ENCODE data around the gene TLR4.

TLR4 gene

GRCh38 chr9:117706421-117707116, 2.4 kb downstream of the TLR4 start:
- no peak for TF ChIP-seq ZNF384 (IDR thresholded peaks at IDR 0.05)
- no peak for TF ChIP-seq TARDBP (IDR thresholded peaks at IDR 0.05)
- no peak for TF ChIP-seq SP1 (IDR thresholded peaks at IDR 0.05)
- TF ChIP-seq ELF4 (IDR thresholded peaks at IDR 0.05): no peak
- no peak for DNase-seq (ENCODE audit: extremely low spot score)
- ChIA-PET POLR2A (no interaction called here), CTCF (no interaction called here)

GRCh38 chr9:117707561-117707960, 3.4 kb downstream of the TLR4 start:
- CTCF ChIA-PET: no interaction called here
- no peak for TF ChIP-seq ZNF384 (IDR thresholded peaks at IDR 0.05)
- TF ChIP-seq ARNT (IDR thresholded peaks at IDR 0.05): no peak
- no peak for TF ChIP-seq CTBP1 (IDR thresholded peaks at IDR 0.05; ENCODE audit: borderline replicate concordance)
- no peak for TF ChIP-seq PKNOX1 (IDR thresholded peaks at IDR 0.05)
- no peak for TF ChIP-seq FOXK2 (IDR thresholded peaks at IDR 0.05)
- TF ChIP-seq SP1 (IDR thresholded peaks at IDR 0.05): no peak
- TF ChIP-seq NFRKB (IDR thresholded peaks at IDR 0.05): no peak
- TF ChIP-seq SUZ12 (IDR thresholded peaks at IDR 0.05): no peak
- TF ChIP-seq BHLHE40 (IDR thresholded peaks at IDR 0.05; ENCODE audit: borderline replicate concordance): no peak
- TF ChIP-seq FOXA1 (IDR thresholded peaks at IDR 0.05): no peak
- TF ChIP-seq HDGF (IDR thresholded peaks at IDR 0.05; ENCODE audit: borderline replicate concordance): no peak
- no peak for TF ChIP-seq FOXM1 (IDR thresholded peaks at IDR 0.05; ENCODE audit: borderline replicate concordance)
- TF ChIP-seq LEF1 (IDR thresholded peaks at IDR 0.05; ENCODE audit: borderline replicate concordance): no peak
- TF ChIP-seq L3MBTL2 (conservative IDR thresholded peaks at IDR 0.05): no peak
- no peak for TF ChIP-seq ELF4 (IDR thresholded peaks at IDR 0.05)
- no peak for TF ChIP-seq TARDBP (IDR thresholded peaks at IDR 0.05)
- POLR2A ChIA-PET: no interaction called here
- no peak for DNase-seq (ENCODE audit: extremely low spot score)

- TF ChIP-seq TARDBP (IDR thresholded peaks at IDR 0.05): no peak
- no peak for TF ChIP-seq LEF1 (IDR thresholded peaks at IDR 0.05; ENCODE audit: borderline replicate concordance)
- TF ChIP-seq NFRKB (IDR thresholded peaks at IDR 0.05): no peak
- no peak for TF ChIP-seq FOXM1 (IDR thresholded peaks at IDR 0.05; ENCODE audit: borderline replicate concordance)
- TF ChIP-seq HDGF (IDR thresholded peaks at IDR 0.05; ENCODE audit: borderline replicate concordance): no peak
- TF ChIP-seq L3MBTL2 (conservative IDR thresholded peaks at IDR 0.05): no peak
- no peak for TF ChIP-seq PKNOX1 (IDR thresholded peaks at IDR 0.05)
- DNase-seq (ENCODE audit: extremely low spot score): no peak
- POLR2A ChIA-PET: no interaction called here
- CTCF ChIA-PET: no interaction called here
Observed at GRCh38 chr9:117709936-117710335, 5.7 kb downstream of the TLR4 start.

GRCh38 chr9:117714282-117714681, 10.1 kb downstream of the TLR4 start:
- POLR2A ChIA-PET: no interaction called here
- no peak for DNase-seq (ENCODE audit: extremely low spot score)
- CTCF ChIA-PET: no interaction called here
- TF ChIP-seq NFRKB (IDR thresholded peaks at IDR 0.05): no peak
- TF ChIP-seq L3MBTL2 (conservative IDR thresholded peaks at IDR 0.05): no peak
- TF ChIP-seq FOXA1 (IDR thresholded peaks at IDR 0.05): no peak
- no peak for TF ChIP-seq CTBP1 (IDR thresholded peaks at IDR 0.05; ENCODE audit: borderline replicate concordance)
- no peak for TF ChIP-seq BHLHE40 (IDR thresholded peaks at IDR 0.05; ENCODE audit: borderline replicate concordance)
- TF ChIP-seq FOXK2 (IDR thresholded peaks at IDR 0.05): no peak
- no peak for TF ChIP-seq TARDBP (IDR thresholded peaks at IDR 0.05)
- TF ChIP-seq SP1 (IDR thresholded peaks at IDR 0.05): no peak
- no peak for TF ChIP-seq ZNF384 (IDR thresholded peaks at IDR 0.05)
- no peak for TF ChIP-seq ELF4 (IDR thresholded peaks at IDR 0.05)
- no peak for TF ChIP-seq SUZ12 (IDR thresholded peaks at IDR 0.05)
- no peak for TF ChIP-seq ARNT (IDR thresholded peaks at IDR 0.05)

GRCh38 chr9:117715411-117715989, 11.3 kb downstream of the TLR4 start:
- ChIA-PET CTCF (no interaction called here), POLR2A (no interaction called here)
- TF ChIP-seq L3MBTL2 (conservative IDR thresholded peaks at IDR 0.05) (no peak), LEF1 (IDR thresholded peaks at IDR 0.05; ENCODE audit: borderline replicate concordance) (no peak), ARNT (IDR thresholded peaks at IDR 0.05) (no peak), FOXA1 (IDR thresholded peaks at IDR 0.05) (no peak), PKNOX1 (IDR thresholded peaks at IDR 0.05) (no peak), FOXK2 (IDR thresholded peaks at IDR 0.05) (no peak), FOXM1 (IDR thresholded peaks at IDR 0.05; ENCODE audit: borderline replicate concordance) (no peak), BHLHE40 (IDR thresholded peaks at IDR 0.05; ENCODE audit: borderline replicate concordance) (no peak), TARDBP (IDR thresholded peaks at IDR 0.05) (no peak), ZNF384 (IDR thresholded peaks at IDR 0.05) (no peak), ELF4 (IDR thresholded peaks at IDR 0.05) (no peak), SP1 (IDR thresholded peaks at IDR 0.05) (no peak), SUZ12 (IDR thresholded peaks at IDR 0.05) (no peak), HDGF (IDR thresholded peaks at IDR 0.05; ENCODE audit: borderline replicate concordance) (no peak), NFRKB (IDR thresholded peaks at IDR 0.05) (no peak), CTBP1 (IDR thresholded peaks at IDR 0.05; ENCODE audit: borderline replicate concordance) (no peak)
- DNase-seq (ENCODE audit: extremely low spot score): no peak

GRCh38 chr9:117718085-117718484, 13.9 kb downstream of the TLR4 start:
- POLR2A ChIA-PET: no interaction called here
- no peak for TF ChIP-seq FOXM1 (IDR thresholded peaks at IDR 0.05; ENCODE audit: borderline replicate concordance)
- TF ChIP-seq L3MBTL2 (conservative IDR thresholded peaks at IDR 0.05): no peak
- no peak for TF ChIP-seq LEF1 (IDR thresholded peaks at IDR 0.05; ENCODE audit: borderline replicate concordance)
- DNase-seq (ENCODE audit: extremely low spot score): no peak

More at GRCh38 chr9:117718085-117718484, 13.9 kb downstream of the TLR4 start:
- CTCF ChIA-PET: no interaction called here
